NCI-H510A treated with DMSO at 0.1 percent for 48 hours (cell line): ENCODE results near the gene SLC38A3.

ENCODE experiments used
- DNase-seq: peaks from one replicate; lab custom pipeline; 2025; lab: John Stamatoyannopoulos, UW

The SLC38A3 gene

DNA sequence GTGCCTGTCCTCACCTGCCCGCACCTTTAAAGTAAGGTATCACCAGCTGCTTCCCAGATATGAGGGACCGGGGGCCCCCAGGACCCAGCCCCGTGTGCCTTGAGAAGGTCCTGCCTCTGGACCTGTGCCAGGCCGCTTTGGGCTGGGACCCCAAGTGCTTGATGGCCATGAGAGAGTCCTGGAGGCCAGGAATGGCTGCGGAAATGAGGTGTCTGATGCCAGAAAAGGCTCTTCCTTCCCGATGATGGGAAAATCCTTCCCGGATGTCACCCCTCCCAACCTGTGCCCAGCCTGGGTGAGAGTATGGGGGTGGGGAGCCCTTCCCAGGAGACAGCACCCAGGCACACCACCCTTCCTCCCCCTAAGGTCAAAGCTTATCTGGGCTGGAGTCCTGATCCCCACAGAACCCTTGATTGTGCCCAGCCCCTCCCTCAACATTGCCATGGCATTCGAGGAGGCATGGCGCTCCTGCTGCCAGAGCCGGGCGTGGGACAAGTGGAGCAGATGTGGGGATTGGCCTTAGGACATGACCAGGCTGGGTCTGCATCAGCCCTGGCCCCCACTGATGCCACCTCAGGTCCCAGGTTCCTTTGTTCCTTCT, 35.7 kb upstream of the SLC38A3 start:
- DNase-seq: no peak

DNA sequence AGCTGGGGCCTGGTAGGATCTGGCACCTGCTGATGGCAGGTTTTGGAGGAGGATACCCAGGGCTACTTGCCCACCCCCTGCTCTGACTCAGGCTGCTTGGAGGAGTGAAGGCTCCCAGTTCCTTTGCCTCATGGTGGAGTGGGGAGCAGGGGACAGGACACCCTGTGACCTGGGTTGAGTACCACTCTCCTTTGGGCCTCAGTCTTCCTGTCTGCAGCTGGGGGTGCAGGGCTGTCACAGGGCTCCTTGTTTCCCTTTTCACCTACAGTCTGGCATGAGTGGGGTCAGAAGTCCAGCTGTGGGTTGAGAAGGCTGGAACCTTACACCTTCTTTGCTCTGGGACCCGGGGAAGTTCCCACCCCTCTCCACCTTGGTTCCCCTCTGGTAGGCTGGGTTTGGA, 35.2 kb upstream of the SLC38A3 start:
- no peak for DNase-seq

DNA sequence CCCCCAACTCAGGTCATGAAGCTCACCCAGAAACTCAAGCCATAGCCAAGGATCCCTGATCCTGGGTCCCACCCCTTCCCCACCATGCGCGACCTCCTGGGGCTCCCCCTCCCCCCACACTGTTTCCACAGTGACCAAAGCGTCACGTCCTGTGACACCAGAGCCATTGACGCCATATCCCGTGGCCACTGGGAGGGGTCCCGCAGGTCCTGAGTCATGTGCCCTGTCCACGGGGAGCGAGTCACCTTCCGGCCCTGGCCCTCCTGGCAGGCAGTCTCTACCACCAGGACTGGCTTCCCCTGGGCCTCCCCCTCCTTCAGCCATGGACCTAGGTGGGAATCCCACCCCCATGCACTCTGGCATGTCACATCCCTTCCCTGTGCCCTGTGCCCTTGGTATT, 34.4 kb upstream of the SLC38A3 start:
- no peak for DNase-seq

DNA sequence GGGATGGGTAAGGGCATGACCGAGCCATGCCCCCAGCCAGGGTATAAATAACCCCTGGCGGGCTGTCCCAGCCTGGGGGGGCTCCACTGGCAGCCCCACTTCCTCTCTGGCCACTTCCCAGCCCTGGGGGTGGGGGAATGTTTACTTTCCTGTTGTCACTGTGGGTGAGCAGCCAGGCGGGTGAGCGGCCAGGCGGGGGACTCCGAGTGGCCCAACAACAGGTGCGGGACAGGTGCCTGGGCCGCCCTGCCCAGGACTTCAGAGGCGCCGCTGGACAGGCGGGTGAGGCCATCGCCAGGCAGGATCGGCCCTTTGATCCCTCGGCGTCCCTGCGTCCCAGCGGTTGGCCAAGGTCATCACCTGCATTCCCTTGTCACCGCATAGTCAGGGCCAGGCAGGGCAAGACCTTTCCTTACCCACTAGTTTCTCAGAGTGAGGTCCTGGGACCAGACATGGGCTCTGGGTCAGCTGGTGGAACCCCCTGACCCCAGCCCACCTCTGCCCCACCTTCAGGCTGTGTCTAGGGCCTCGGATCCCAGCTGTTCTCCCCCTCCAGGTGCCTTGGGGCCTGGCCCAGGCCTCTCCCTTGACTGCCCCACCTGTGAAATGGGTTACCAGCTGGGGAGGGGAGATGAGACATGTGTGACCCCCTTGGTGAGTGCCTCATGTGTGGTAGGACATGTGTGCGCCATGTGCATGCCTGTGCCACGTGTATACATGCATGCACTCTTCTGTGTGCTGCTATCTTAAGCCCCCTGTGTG, 33.4 kb upstream of the SLC38A3 start:
- DNase-seq: no peak

DNA sequence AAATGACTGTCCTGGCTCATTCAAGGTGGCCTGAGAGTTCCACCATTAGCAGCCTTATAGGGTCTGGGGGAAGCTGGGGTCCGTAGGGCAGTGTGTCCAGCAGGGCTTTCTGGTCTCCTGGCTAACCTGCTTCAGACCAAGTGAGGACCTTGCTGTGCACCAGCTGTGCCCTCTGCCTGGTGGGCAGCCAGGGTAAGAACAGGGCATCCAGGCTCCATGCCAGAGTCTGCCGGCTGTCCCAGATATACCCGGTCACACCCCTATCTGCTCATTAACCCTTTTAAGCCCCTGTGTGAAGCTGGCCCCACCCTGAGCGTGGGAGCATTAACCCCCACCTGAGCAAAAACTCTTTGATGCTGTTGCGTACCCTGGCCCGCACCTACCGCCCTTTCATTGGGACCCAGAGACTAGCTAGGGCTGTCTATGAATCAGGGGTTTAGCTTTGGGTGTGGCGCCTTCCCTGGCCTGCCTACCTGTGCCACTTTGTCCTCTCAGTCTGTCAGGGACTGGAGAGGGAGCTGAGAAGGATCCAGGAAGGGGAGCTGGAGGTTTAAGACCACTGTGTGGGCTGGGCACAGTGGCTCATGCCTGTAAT, 32.3 kb upstream of the SLC38A3 start:
- DNase-seq: no peak

DNA sequence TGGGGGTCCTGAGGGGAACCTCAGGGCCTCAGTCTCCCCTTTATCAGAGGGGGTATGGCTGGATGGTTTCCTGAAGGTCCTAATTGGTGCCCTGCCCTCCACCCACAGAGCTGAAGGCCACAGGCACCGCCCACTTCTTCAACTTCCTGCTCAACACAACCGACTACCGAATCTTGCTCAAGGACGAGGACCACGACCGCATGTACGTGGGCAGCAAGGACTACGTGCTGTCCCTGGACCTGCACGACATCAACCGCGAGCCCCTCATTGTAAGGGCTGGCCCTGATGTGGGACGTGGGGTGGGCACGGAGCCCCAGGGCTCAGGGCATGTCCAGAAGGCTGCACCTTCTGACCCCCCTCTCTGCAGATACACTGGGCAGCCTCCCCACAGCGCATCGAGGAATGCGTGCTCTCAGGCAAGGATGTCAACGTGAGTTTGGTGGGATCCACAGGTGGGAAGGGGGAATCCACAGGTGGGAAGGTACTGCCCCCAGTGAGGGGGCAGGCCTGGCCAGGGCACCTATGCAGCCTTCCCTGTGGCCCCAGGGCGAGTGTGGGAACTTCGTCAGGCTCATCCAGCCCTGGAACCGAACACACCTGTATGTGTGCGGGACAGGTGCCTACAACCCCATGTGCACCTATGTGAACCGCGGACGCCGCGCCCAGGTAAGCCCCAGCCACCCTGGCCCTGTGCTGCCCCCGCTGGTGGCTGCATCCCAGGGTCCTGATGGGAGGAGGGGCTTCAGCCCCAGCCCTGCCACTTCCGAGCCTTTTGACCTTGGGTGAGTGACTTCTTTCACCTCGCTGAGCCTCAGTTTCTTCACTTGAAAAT, 31.2 kb upstream of the SLC38A3 start:
- DNase-seq: no peak

DNA sequence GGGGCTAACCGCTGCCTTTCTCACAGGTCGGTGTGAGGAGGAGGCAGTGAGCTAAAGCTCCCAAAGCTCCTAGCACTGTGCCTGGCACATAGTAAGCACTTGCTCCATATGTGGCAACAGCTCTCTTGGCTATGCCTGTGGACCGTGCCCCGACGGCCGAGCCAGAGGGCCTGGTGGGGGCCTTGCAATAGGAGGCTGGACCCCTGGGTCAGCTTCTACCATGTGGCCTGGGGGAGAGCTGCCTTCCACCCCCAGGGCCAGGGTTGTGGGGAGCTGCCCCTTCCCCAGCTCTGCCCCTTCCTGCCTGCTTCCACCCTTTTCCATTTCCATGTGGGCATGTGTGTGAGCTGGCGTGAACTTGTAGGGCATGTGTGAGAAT, 30.6 kb upstream of the SLC38A3 start:
- no peak for DNase-seq

DNA sequence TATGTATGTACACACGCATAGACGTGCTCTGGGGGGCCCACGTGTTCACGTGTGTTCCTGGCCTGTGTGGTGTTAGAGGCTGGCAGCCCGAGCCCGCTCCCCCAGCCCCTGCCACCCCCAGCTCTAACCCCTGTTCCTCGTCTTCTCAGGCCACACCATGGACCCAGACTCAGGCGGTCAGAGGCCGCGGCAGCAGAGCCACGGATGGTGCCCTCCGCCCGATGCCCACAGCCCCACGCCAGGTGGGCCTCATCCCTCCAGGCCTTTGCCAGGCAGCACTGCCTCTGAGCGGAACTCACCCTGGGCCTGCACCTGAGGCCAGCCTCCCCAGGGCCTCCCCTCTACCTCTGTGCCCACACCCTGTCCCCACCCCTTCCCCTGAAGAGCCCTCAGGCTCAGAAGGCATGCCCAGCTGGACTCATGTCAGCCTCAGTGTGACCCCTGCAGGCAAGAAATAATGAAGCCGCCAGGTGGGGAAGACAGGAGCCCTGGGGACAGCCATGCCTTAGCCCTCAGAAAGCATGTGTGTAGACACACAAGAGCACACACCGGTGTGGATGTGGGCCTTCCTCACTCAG, 30.0 kb upstream of the SLC38A3 start:
- no peak for DNase-seq

DNA sequence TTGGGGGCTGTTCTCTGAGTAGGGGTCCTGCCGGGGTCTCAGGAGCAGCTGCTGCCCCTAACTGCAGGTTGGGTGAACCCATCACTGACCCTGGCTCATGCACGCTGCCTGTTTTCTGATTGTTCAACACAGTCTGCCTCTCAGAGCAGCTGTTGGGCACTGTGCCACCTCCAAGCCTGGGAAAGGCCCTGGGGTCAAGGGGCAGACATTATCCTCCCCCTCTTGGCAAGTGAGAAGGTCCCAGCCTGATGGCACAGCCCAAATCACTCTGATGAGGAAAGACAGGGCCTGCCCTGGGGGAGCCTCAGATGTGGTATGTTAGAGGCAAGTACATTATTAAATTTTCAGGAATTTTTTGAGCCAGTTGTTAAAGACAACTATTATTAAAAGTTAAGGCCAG, 27.7 kb upstream of the SLC38A3 start:
- DNase-seq: no peak

DNA sequence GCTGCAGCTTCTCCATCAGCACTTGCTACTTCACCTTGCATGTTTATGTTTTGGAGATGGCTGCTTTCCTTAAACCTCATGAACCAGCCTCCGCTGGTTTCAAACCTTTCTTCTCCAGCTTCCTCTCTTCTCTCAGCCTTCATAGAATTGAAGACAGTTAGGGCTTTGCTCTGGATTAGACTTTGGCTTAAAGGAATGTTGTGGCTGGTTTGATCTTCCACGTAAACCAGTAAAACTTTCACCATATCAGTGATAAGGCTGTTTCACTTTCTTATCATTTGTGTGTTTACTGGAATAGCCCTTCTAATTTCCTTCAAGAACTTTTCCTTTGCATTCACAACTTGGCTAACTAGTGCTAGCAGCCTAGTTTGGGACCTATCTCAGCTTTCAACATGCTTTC, 25.4 kb upstream of the SLC38A3 start:
- no peak for DNase-seq

DNA sequence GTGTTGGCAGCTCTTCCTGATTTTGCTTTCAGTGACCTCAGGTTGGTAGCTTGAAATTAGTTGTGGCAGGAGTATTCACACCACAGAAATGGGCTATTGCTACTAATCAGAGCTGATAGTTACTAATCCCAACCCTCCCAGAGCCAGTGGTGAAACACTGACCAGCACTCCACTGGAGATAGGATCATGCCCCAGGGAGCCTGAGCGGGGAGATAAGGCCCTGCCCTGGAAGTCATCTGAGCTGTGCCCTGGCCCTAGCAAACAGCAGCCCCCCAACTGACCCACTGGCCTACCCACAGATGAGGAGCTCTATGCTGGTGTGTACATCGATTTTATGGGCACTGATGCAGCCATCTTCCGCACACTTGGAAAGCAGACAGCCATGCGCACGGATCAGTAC, 23.1 kb upstream of the SLC38A3 start:
- DNase-seq: no peak

DNA sequence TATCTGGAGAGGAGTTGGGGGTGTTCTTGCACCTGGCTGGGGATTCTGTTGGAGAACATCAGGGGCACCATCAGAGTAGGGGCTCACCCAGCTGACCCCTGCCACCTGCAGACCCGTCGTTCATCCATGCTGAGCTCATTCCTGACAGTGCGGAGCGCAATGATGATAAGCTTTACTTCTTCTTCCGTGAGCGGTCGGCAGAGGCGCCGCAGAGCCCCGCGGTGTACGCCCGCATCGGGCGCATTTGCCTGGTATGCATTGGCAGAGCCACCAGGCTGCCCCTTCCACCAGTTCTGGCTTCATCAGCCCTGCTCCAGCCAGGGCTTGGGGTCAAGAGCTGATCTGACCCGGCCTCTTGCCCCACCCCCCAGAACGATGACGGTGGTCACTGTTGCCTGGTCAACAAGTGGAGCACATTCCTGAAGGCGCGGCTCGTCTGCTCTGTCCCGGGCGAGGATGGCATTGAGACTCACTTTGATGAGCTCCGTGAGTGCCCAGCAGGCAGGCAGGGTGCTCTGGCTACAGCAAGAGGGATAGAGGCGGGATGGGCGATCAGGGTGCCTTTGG, 22.5 kb upstream of the SLC38A3 start:
- no peak for DNase-seq

DNA sequence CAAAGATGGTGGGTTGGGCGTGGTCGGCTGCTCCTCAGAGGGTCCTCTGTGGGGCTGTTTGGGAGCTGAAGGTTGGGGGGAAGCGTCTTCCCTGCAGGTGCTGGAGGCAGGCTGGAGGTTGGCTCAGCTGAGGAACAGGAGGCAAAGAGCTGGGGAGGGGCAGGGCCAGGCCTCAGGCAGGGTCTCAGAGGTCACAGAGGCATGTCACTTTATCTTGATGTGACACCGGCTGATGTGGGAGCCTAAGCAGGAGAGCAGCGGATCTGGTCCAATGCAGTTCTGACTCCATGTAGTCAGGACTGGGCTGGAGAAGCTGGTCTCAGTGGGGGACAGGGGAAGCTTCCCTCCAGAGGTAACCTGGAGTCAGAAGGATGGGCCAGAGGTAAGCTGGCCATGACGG, 21.3 kb upstream of the SLC38A3 start:
- DNase-seq: no peak

DNA sequence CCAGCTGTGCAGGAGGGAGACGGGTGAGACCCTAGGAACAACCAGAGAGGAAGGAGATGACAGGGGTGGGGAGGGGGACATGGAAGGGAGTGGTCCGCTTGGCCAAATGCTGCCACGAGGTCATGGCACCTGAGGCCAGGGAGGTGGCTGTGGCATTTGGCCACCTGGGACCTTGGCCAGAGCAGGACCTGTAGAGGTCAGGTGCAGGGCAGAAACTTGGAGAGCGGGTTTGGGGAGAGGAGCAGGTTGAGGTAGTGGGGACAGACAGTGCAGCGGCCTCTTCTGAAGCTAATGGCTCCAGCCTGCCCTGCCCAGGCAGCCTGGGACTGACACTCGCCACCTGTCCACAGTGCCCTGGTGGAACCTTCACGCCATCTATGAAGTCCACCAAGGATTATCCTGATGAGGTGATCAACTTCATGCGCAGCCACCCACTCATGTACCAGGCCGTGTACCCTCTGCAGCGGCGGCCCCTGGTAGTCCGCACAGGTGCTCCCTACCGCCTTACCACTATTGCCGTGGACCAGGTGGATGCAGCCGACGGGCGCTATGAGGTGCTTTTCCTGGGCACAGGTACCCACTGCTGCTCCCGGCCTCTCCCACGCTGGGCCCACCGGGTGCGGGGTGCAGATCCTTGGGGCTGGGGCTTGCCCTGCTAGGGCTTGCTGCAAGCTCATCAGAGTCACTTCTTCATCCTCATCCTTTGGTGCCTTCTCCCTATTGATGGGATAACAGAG, 20.7 kb upstream of the SLC38A3 start:
- no peak for DNase-seq

DNA sequence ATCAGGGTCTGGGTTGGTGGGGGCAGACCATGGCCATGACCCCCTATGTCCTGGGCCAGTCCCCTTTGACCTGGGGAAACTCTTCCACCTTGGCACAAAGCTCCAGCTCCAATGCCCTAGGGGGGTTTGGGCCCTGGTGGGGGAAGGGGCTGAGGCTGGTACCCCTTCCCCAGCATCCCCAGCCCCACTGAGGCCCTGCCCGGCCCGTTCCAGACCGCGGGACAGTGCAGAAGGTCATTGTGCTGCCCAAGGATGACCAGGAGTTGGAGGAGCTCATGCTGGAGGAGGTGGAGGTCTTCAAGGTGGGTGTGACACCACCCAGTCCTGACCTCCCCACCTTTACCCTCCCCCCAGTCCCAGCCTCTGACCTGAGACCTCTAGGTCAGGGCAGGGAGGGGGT, 19.8 kb upstream of the SLC38A3 start:
- DNase-seq: no peak

DNA sequence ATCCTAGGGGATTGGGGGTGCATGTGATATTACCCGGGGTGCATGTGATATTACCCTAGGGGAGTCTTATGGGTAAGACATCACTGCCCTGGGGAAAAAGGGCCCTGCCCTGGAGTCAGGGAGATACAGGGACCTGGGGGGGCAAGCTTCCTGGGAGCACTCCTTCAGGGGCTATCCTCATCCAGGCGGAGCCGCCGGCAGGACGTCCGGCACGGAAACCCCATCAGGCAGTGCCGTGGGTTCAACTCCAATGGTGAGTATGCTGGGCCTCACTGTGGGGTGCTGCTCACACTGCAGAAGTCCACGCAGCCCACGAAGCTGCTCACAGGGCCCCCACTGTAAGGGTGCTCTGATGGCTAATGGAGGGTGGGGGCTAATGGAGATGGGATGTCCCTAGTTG, 19.0 kb upstream of the SLC38A3 start:
- DNase-seq: no peak

DNA sequence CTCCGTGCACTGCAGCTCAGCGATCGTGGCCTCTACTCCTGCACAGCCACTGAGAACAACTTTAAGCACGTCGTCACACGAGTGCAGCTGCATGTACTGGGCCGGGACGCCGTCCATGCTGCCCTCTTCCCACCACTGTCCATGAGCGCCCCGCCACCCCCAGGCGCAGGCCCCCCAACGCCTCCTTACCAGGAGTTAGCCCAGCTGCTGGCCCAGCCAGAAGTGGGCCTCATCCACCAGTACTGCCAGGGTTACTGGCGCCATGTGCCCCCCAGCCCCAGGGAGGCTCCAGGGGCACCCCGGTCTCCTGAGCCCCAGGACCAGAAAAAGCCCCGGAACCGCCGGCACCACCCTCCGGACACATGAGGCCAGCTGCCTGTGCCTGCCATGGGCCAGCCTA, 17.3 kb upstream of the SLC38A3 start:
- no peak for DNase-seq

DNA sequence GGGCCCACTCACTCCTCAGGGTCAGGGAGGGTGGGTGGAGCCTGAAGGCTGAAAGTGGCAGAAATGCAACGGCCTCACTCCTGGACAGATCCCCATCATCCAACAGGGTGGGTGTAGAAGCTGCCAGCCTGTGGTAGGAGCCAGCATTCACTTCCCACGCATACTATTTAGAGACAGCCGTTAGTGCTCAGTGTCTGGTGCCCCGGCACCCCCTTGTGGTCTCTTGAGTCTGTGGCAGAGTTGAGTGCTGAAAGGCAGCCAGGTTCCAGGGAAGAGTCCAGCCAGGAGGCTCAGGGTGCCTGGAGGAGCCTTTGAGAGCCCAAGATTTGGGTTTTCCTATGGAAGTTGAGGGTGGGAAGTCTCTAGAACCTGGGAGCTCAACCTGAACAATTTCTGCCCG, 15.8 kb upstream of the SLC38A3 start:
- DNase-seq: peak; percentile 30

DNA sequence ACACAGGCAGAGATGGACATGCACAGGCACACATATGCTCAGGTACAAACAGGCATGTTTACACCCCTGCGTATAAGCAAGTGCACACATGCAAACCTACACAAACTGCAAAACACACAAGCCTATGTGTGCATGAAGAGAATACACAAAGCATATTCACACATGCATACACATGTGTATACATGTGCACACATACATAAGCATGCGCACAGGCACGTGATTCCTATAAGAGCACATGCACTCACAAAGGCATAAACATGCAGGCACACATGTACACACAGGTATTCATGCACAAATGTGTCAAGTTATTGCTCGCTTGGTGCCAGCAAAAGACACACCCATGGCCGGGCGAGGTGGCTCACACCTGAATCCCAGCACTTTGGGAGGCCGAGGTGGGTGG, 15.1 kb upstream of the SLC38A3 start:
- no peak for DNase-seq

DNA sequence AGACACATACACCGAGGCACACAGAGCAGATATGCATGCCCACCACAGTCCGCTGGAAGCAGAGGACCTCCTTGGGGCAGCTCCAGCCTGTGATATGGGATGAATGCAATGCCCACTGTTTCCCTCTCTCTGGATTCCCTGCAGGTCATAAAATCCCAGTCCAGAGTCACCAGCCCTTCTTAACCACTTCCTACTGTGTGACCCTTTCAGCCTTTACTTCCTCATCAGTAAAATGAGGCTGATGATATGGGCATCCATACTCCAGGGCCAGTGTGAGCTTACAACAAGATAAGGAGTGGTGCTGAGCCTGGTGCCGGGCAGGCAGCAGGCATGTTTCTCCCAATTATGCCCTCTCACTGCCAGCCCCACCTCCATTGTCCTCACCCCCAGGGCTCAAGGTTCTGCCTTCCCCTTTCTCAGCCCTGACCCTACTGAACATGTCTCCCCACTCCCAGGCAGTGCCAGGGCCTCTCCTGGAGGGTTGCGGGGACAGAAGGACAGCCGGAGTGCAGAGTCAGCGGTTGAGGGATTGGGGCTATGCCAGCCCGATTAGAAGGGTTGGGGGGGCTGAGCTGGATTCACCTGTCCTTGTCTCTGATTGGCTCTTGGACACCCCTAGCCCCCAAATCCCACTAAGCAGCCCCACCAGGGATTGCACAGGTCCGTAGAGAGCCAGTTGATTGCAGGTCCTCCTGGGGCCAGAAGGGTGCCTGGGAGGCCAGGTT, 14.0 kb upstream of the SLC38A3 start, which contains the start of gene GNAT1:
TSS of gene GNAT1 (plus strand) at position 675 of the 725 bp plus-strand sequence. CDS start 116 bp downstream, outside the sequence.
- no peak for DNase-seq

DNA sequence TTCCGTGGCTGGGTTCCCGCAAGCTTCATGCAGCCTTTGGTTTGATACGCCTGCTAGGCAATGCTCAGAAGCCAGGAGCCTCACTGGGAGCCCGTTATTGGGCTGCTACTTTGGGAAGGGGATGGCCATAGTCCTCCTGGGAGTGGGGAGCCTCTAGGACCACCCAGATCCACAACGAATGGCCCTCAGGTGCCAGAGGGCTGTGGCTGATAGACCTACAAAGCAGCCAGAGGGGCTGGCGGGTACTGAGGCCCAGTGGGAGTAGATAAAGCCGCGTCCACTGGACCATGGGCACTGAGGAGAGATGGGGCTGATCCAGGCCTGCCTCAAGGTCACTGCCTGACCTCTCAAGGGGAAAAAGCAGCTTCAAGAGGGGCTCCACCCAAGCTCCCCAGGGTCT, 12.9 kb upstream of the SLC38A3 start:
- no peak for DNase-seq
